ENCODE results near the gene PAX8.

The PAX8 gene

GRCh38 chr2:113225263-113226259 lies 53.2 kb downstream of the PAX8 start:
- H3K27ac ChIP-seq = no peak overlapping the region
- peak; percentile 44 for DNase-seq
- in situ Hi-C loops (cut with HindIII; ENCODE audit: low pct_ligation_motif_present, low sequenced_read_pairs) = no loop called here
- H3K4me3 ChIP-seq (ENCODE audit: low read depth, low read length) = no peak overlapping the region
- TF ChIP-seq CTCF (IDR thresholded peaks at IDR 0.05; ENCODE audit: low read depth, low read length, missing control alignments) = no peak
- H3K36me3 ChIP-seq (replicated peaks) = no peaks in the 10 kb centered on the region
- H3K27me3 ChIP-seq (replicated peaks) = no peaks in the 10 kb centered on the region

GRCh38 chr2:113224647-113225236 lies 54.0 kb downstream of the PAX8 start:
- no peak overlapping the region for H3K4me3 ChIP-seq (ENCODE audit: low read depth, low read length)
- in situ Hi-C loops (cut with HindIII; ENCODE audit: low pct_ligation_motif_present, low sequenced_read_pairs) = no loop called here
- no peaks in the 10 kb centered on the region for H3K27me3 ChIP-seq (replicated peaks)
- no peak for DNase-seq
- TF ChIP-seq CTCF (IDR thresholded peaks at IDR 0.05; ENCODE audit: low read depth, low read length, missing control alignments) = no peak
- H3K36me3 ChIP-seq (replicated peaks) = no peaks in the 10 kb centered on the region
- no peak overlapping the region for H3K27ac ChIP-seq

- no peak overlapping the region for H3K4me3 ChIP-seq (ENCODE audit: low read depth, low read length)
- H3K36me3 ChIP-seq (replicated peaks) = no peaks in the 10 kb centered on the region
- no peak overlapping the region for H3K27ac ChIP-seq
- no peaks in the 10 kb centered on the region for H3K27me3 ChIP-seq (replicated peaks)
- no peak for DNase-seq
- in situ Hi-C loops (cut with HindIII; ENCODE audit: low pct_ligation_motif_present, low sequenced_read_pairs) = no loop called here
- no peak for TF ChIP-seq CTCF (IDR thresholded peaks at IDR 0.05; ENCODE audit: low read depth, low read length, missing control alignments)
These were observed 54.9 kb downstream of the PAX8 start for GRCh38 chr2:113223813-113224212.

DNA sequence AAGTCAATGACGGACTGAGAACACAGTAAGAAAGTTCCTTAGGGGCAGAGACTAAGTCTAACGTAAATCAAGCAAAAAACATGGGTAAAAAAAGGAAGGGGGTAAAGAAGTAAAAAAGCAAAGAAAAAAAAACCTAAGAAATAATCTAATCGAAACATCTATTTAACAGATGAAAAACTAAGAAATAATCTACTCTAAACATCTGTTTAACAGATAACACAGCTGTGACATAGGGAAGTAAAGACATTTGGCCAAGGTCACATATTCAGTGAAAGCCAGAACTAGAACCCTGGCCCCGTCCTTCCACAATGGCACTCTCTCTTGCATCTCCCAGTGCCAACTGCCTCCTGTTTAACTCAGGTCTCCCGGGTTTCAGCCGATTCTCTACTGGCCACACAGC lies 56.9 kb downstream of the PAX8 start:
- Histone ChIP-seq H3K36me3 (replicated peaks) (no peaks in the 10 kb centered on the region), H3K4me3 (ENCODE audit: low read depth, low read length) (no peak overlapping the region), H3K27me3 (replicated peaks) (no peaks in the 10 kb centered on the region), H3K27ac (no peak overlapping the region)
- in situ Hi-C loops (cut with HindIII; ENCODE audit: low pct_ligation_motif_present, low sequenced_read_pairs) = no loop called here
- no peak for DNase-seq
- TF ChIP-seq CTCF (IDR thresholded peaks at IDR 0.05; ENCODE audit: low read depth, low read length, missing control alignments) = no peak

DNA sequence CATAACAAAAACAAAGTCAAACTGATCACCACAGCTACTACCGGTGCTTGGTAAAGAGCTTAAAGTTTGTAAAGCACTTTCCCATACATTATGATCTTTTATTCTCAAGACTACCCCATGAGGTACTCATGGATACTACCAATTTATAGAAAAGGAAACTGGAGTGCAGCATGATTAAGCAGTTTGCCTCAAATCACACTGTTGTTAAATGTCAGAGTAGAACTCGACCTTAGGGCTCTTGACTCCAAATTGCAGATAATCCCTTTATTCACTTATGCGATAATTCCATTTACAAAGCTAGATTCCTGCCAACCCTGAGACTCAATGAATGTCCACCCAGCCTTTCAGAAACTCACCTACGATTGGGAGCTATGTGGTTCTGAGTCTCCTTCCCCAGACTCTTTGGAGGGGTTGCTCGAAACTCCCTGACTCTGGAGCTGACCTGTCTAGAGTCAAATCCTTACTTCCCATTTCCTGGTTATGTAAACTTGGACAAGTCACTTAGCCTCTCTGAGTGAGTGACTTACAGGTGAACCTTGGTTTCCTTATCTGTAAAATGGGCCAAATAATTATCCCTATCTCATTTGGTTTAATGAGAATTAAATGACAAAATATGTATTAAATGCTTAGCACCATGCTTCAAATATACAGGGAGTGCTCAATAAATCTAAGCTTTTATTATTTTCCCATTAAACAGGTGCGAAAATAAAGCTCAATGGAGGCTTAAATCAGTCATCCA lies 57.6 kb downstream of the PAX8 start:
- Histone ChIP-seq H3K36me3 (replicated peaks) (no peaks in the 10 kb centered on the region), H3K27me3 (replicated peaks) (no peaks in the 10 kb centered on the region), H3K27ac (no peak overlapping the region), H3K4me3 (ENCODE audit: low read depth, low read length) (no peak overlapping the region)
- in situ Hi-C loops (cut with HindIII; ENCODE audit: low pct_ligation_motif_present, low sequenced_read_pairs) = no loop called here
- no peak for DNase-seq
- TF ChIP-seq CTCF (IDR thresholded peaks at IDR 0.05; ENCODE audit: low read depth, low read length, missing control alignments) = no peak
